ENCODE measurements around the gene EREG. TPM values are rescaled to one million over a fixed set of nuclear protein-coding genes. Genes with fewer than 3 reads are reported as not detected.

Gene EREG, protein sequence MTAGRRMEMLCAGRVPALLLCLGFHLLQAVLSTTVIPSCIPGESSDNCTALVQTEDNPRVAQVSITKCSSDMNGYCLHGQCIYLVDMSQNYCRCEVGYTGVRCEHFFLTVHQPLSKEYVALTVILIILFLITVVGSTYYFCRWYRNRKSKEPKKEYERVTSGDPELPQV
- under 1 TPM in 2 of 6 donors, not detected in 4; 0.19 to 0.32 TPM for polyA plus RNA-seq (ENCODE audit: low read depth in 6 of 6)

GRCh38 chr4:74364652-74365491, at the start of gene EREG:
Gene EREG (plus strand): TSS chr4:74365145. CDS start chr4:74365309, 164 bp downstream.
- ATAC-seq (ENCODE audit: low read depth in 2 of 2) (peak; percentile 74 to 75), DNase-seq (peak; percentile 7)
- Mint-ChIP-seq H3K36me3 (no peaks in the 10 kb centered on the region), H3K9me3 (peaks cover 0 to 2% (median 0%) of the 10 kb centered on the region in 7 donors), H3K27me3 (peaks cover 38 to 49% (median 48%) of the 10 kb centered on the region in 3 donors), H3K27ac (peak within 1 kb of the TSS in 3 of 6 donors; percentile 47 to 84 (median 75)), H3K4me3 (peak within 1 kb of the TSS; percentile 61 to 88 (median 80)), H3K4me1 (peaks cover 14 to 22% (median 19%) of the 10 kb centered on the region in 3 donors)

GRCh38 chr4:74315376-74315775, 49.6 kb upstream of the EREG start:
- no peak overlapping the region for H3K4me3 Mint-ChIP-seq
- no peak overlapping the region for H3K27ac Mint-ChIP-seq
- H3K9me3 Mint-ChIP-seq, result no peaks in the 10 kb centered on the region
- DNase-seq (no peak), ATAC-seq (ENCODE audit: low read depth in 2 of 2) (no peak)
- H3K36me3 Mint-ChIP-seq, result no peaks in the 10 kb centered on the region
- H3K27me3 Mint-ChIP-seq, result peaks cover 0 to under 1% (median 0%) of the 10 kb centered on the region in 3 donors
- H3K4me1 Mint-ChIP-seq, result no peaks in the 10 kb centered on the region

DNA sequence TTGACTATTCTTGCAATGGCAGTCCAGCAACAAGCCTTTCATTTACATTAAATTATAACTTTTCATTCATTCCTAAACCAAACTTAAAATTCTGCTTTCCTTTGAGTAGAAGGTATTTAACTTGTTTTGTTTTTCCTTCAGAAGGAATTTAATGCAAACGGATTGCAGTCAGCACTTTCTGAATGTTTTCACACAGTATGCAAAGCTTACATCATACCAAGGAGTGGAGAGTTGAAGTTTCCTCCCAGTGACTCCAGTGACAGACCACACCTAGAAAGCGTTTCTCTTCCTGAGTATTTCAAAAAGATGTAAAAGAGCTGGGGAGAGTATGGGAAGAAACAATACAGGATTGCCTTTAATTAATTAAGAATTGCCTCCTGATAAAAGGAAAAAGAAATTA, 48.5 kb upstream of the EREG start:
- H3K4me1 Mint-ChIP-seq, result peaks cover 0 to 7% (median 0%) of the 10 kb centered on the region in 3 donors
- peak overlapping the region in 1 of 8 donors; percentile 5 for H3K4me3 Mint-ChIP-seq
- no peak for DNase-seq
- no peak for ATAC-seq (ENCODE audit: low read depth in 2 of 2)
- H3K27ac Mint-ChIP-seq, result no peak overlapping the region
- H3K36me3 Mint-ChIP-seq, result no peaks in the 10 kb centered on the region
- H3K9me3 Mint-ChIP-seq, result no peaks in the 10 kb centered on the region
- peaks cover 8 to 9% (median 9%) of the 10 kb centered on the region in 3 donors for H3K27me3 Mint-ChIP-seq

GRCh38 chr4:74317616-74318246, 47.2 kb upstream of the EREG start:
- DNase-seq, result no peak
- H3K4me1 Mint-ChIP-seq, result peaks cover 0 to 7% (median 0%) of the 10 kb centered on the region in 3 donors
- H3K9me3 Mint-ChIP-seq, result no peaks in the 10 kb centered on the region
- no peak for ATAC-seq (ENCODE audit: low read depth in 2 of 2)
- H3K27ac Mint-ChIP-seq, result no peak overlapping the region
- H3K27me3 Mint-ChIP-seq, result peaks cover 8 to 14% (median 9%) of the 10 kb centered on the region in 3 donors
- no peaks in the 10 kb centered on the region for H3K36me3 Mint-ChIP-seq
- H3K4me3 Mint-ChIP-seq, result no peak overlapping the region

DNA sequence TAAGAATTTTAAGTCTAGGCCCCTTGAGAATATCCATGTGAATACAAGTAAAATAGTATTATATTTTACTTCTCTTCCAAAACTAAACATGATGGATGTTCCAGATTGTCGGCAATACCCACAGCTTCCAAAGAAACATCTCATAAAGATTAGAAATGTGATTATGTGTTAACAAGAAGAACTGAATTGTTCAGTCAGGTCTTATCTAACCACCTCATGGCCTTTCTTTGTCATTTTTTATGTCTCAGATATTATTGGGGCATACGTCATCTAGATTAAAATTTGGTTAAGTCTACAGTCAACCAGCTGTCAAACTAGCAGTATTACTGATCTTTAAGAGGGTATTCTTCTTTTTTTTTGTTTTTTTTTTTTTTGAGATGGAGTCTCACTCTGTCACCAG, 46.7 kb upstream of the EREG start:
- Mint-ChIP-seq H3K27ac (no peak overlapping the region), H3K4me1 (peaks cover 0 to 7% (median 0%) of the 10 kb centered on the region in 3 donors), H3K9me3 (no peaks in the 10 kb centered on the region), H3K27me3 (peaks cover 8 to 20% (median 13%) of the 10 kb centered on the region in 3 donors), H3K36me3 (no peaks in the 10 kb centered on the region), H3K4me3 (no peak overlapping the region)
- no peak for ATAC-seq (ENCODE audit: low read depth in 2 of 2)
- DNase-seq, result no peak

DNA sequence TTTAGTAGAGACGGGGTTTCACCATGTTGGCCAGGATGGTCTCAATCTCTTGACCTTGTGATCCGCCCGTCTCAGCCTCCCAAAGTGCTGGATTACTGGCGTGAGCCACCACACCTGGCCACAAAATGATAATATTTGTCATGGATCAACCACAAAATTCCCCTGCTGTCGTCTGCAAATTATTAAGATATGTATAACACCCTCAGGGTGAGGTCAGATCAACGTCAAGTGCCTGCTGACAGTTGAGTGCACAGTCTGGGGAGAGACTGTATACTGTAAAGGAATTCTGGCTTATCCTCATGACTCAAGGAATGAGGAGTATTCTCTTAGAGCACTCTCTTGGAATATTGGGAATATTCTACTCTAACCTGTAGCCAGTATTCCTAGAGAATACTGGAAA, 45.5 kb upstream of the EREG start:
- H3K9me3 Mint-ChIP-seq, result no peaks in the 10 kb centered on the region
- H3K27me3 Mint-ChIP-seq, result peaks cover 14 to 31% (median 17%) of the 10 kb centered on the region in 3 donors
- H3K4me1 Mint-ChIP-seq, result peaks cover 0 to 7% (median 0%) of the 10 kb centered on the region in 3 donors
- DNase-seq (no peak), ATAC-seq (ENCODE audit: low read depth in 2 of 2) (no peak)
- H3K27ac Mint-ChIP-seq, result no peak overlapping the region
- no peak overlapping the region for H3K4me3 Mint-ChIP-seq
- no peaks in the 10 kb centered on the region for H3K36me3 Mint-ChIP-seq

DNA sequence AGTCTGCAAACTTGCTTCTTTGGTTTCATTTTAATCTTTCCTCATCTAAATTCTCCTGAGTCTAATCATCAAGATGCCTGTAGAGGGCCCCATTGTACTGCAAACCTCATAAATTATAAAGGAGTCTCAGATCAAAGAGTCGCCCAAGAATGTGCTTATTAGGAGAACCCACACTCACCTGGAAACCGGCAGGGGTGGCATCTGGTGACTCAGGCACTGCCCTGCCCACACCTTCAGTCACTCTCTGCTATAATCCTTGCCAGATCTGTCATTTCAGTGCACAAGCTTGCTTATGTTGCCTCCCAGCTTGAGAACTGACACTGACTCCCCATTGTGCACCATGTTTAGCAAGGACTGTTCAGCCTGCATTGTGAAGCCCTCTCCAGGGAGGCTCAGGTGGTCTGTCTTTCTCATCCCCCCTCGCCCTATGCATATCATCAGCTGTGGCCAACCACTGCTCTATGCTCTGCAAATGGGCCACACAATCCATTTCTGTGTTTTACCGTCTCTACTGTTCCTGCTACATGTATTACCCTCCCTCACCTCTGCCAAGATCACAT, 44.3 kb upstream of the EREG start:
- Mint-ChIP-seq H3K27ac (no peak overlapping the region), H3K27me3 (peaks cover 14 to 31% (median 17%) of the 10 kb centered on the region in 3 donors), H3K36me3 (no peaks in the 10 kb centered on the region)

DNA sequence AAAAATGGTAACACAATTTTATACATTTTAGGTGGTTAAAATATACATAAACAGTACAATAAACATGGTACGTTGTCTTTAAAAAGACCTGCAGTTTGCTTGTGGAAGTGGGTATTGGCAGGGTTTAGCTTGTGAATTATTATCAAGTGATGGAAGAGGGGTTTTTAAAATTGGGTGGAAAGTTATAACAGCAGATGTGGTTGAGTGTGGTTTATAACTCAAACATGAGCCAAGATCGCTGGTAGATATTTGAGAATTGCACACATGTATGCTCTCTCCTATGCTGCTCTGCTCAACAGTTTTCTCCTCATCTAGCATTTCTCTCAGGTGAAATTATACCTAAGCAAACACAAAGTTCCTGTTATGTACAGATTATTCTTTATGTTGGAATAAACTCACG, 42.6 kb upstream of the EREG start:
- Mint-ChIP-seq H3K27me3 (peaks cover 14 to 31% (median 17%) of the 10 kb centered on the region in 3 donors), H3K36me3 (no peaks in the 10 kb centered on the region)
- ATAC-seq (ENCODE audit: low read depth in 2 of 2), result no peak

More for the DNA sequence above, 44.3 kb upstream of the EREG start:
- no peaks in the 10 kb centered on the region for H3K9me3 Mint-ChIP-seq
- peaks cover 0 to 7% (median 0%) of the 10 kb centered on the region in 3 donors for H3K4me1 Mint-ChIP-seq
- no peak for DNase-seq
- no peak overlapping the region for H3K4me3 Mint-ChIP-seq
- ATAC-seq (ENCODE audit: low read depth in 2 of 2), result peak; percentile 32 to 39

DNA sequence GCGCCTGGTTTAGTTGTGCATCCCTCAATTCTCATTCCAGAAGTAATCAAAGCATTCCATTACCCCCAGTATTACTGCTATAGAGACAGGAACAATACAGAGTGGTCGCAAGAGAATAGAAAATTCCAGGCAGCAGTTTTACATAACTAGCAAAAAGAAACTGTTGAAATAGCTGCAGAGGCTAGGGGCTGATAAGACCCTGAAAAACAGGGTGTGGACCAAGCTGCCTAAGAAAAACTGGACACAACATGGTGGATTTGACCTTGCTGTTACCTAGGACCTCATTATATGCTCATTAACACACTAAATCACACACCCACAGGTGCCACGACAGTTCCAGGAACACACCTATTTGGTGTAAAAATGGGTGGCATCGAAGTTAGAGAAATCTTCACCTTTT, 41.3 kb upstream of the EREG start:
- no peaks in the 10 kb centered on the region for H3K9me3 Mint-ChIP-seq
- H3K27me3 Mint-ChIP-seq, result peaks cover 16 to 41% (median 17%) of the 10 kb centered on the region in 3 donors
- no peak for ATAC-seq (ENCODE audit: low read depth in 2 of 2)
- no peaks in the 10 kb centered on the region for H3K36me3 Mint-ChIP-seq
- peaks cover 0 to 7% (median 0%) of the 10 kb centered on the region in 3 donors for H3K4me1 Mint-ChIP-seq
- no peak overlapping the region for H3K27ac Mint-ChIP-seq
- no peak for DNase-seq
- H3K4me3 Mint-ChIP-seq, result no peak overlapping the region

More for the DNA sequence above, 42.6 kb upstream of the EREG start:
- no peak for DNase-seq
- H3K4me1 Mint-ChIP-seq, result peaks cover 0 to 7% (median 0%) of the 10 kb centered on the region in 3 donors
- no peaks in the 10 kb centered on the region for H3K9me3 Mint-ChIP-seq
- no peak overlapping the region for H3K4me3 Mint-ChIP-seq
- H3K27ac Mint-ChIP-seq, result no peak overlapping the region

DNA sequence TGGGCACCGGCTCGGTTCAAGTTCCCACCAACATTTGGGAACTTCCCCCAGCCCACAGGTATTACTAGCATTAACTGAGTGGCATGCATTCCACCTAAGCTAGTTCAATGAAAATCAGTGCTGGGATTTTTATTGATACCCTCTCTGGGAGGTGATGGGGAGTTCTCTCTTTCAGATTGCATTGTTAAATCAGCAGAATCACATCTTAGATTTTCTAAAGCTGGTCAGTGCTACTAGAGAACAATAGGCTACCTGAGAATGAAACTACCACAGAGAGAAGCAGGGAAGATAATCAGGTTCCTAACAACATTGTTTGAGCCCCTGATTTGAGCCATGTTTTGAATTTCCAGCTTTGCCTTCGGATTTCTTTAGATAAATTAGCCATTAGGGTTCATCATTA, 40.7 kb upstream of the EREG start:
- H3K27ac Mint-ChIP-seq, result no peak overlapping the region
- ATAC-seq (ENCODE audit: low read depth in 2 of 2) (no peak), DNase-seq (no peak)
- no peak overlapping the region for H3K4me3 Mint-ChIP-seq
- H3K4me1 Mint-ChIP-seq, result peaks cover 0 to 7% (median 0%) of the 10 kb centered on the region in 3 donors
- peaks cover 0 to 4% (median 0%) of the 10 kb centered on the region in 7 donors for H3K9me3 Mint-ChIP-seq
- H3K27me3 Mint-ChIP-seq, result peaks cover 17 to 46% (median 22%) of the 10 kb centered on the region in 3 donors
- no peaks in the 10 kb centered on the region for H3K36me3 Mint-ChIP-seq

- no peak for ATAC-seq (ENCODE audit: low read depth in 2 of 2)
These were observed 39.1 kb upstream of the EREG start for GRCh38 chr4:74325886-74326285.

GRCh38 chr4:74327762-74328161, 37.2 kb upstream of the EREG start:
- Mint-ChIP-seq H3K27me3 (peaks cover 7 to 32% (median 15%) of the 10 kb centered on the region in 3 donors), H3K36me3 (no peaks in the 10 kb centered on the region), H3K9me3 (peaks cover 0 to 5% (median 0%) of the 10 kb centered on the region in 7 donors), H3K27ac (no peak overlapping the region), H3K4me1 (no peaks in the 10 kb centered on the region), H3K4me3 (no peak overlapping the region)
- DNase-seq (no peak), ATAC-seq (ENCODE audit: low read depth in 2 of 2) (no peak)

More at GRCh38 chr4:74325886-74326285, 39.1 kb upstream of the EREG start:
- Mint-ChIP-seq H3K9me3 (peaks cover 0 to 5% (median 0%) of the 10 kb centered on the region in 7 donors), H3K4me1 (peaks cover 0 to 3% (median 0%) of the 10 kb centered on the region in 3 donors), H3K27me3 (peaks cover 11 to 42% (median 19%) of the 10 kb centered on the region in 3 donors), H3K4me3 (no peak overlapping the region), H3K27ac (no peak overlapping the region), H3K36me3 (no peaks in the 10 kb centered on the region)
- no peak for DNase-seq

GRCh38 chr4:74328501-74328900, 36.4 kb upstream of the EREG start:
- H3K4me1 Mint-ChIP-seq, result no peaks in the 10 kb centered on the region
- no peak overlapping the region for H3K4me3 Mint-ChIP-seq
- DNase-seq, result no peak
- H3K27me3 Mint-ChIP-seq, result peaks cover 2 to 24% (median 15%) of the 10 kb centered on the region in 3 donors
- no peak overlapping the region for H3K27ac Mint-ChIP-seq
- ATAC-seq (ENCODE audit: low read depth in 2 of 2), result no peak
- no peaks in the 10 kb centered on the region for H3K36me3 Mint-ChIP-seq
- peaks cover 0 to 5% (median 0%) of the 10 kb centered on the region in 7 donors for H3K9me3 Mint-ChIP-seq

Data from naive B cell (primary cell).